Ovary (tissue), 3 donors: ENCODE data around the gene KCNK5.

Source experiments
- CTCF ChIP-seq, 3 donors: fragments of 450-650 bp in 2 of 3; fragments of 200-600 bp in 1 of 3; IDR thresholded peaks; one replicate each; pipeline versions ENCODE4 v1.5.1 to v1.8.0; 2016 to 2022; ENCODE audit warnings: antibody characterized with exemption in 3 of 3, mild to moderate bottlenecking in 1 of 3
- POLR2A ChIP-seq: fragments of 450-650 bp; IDR thresholded peaks from one replicate; pipeline ENCODE4 v1.6.1; 2017; ENCODE audit warnings: antibody characterized with exemption, mild to moderate bottlenecking, moderate library complexity
- donor health status: DM: no; HTN: no; CAD: no.

- TF ChIP-seq CTCF (IDR thresholded peaks at IDR 0.05) = no peak
- TF ChIP-seq POLR2A = no peak
These were observed 52.1 kb downstream of the KCNK5 start for GRCh38 chr6:39177130-39177529.
